ENCODE data around the gene CCL26.

CCL26 gene

GRCh38 chr7:75819711-75820110, 47.7 kb upstream of the CCL26 start (continued):
- TF ChIP-seq, protein P1, sequence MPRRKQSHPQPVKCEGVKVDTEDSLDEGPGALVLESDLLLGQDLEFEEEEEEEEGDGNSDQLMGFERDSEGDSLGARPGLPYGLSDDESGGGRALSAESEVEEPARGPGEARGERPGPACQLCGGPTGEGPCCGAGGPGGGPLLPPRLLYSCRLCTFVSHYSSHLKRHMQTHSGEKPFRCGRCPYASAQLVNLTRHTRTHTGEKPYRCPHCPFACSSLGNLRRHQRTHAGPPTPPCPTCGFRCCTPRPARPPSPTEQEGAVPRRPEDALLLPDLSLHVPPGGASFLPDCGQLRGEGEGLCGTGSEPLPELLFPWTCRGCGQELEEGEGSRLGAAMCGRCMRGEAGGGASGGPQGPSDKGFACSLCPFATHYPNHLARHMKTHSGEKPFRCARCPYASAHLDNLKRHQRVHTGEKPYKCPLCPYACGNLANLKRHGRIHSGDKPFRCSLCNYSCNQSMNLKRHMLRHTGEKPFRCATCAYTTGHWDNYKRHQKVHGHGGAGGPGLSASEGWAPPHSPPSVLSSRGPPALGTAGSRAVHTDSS (tag by site-specific recombination; IDR thresholded peaks at IDR 0.05), result peak; percentile 73
- 0 out of 2 replicates have a peak, but pooled peaks have one; percentile 23 for TF ChIP-seq ZNF366 (tag by site-specific recombination; conservative IDR thresholded peaks at IDR 0.05)

GRCh38 chr7:75818472-75818871, 46.5 kb upstream of the CCL26 start:
- no peaks in the 10 kb centered on the region for H3K36me3 ChIP-seq (ENCODE audit: control insufficient read depth in 2 of 2, insufficient read depth in 1 of 2, low read length in 2 of 2)
- no peaks in the 10 kb centered on the region for H3K4me1 ChIP-seq (ENCODE audit: control insufficient read depth, insufficient read depth, low read length)
- no peaks in the 10 kb centered on the region for H3K9me3 ChIP-seq (ENCODE audit: control insufficient read depth, insufficient read depth, low read depth, low read length)
- POLR2A ChIA-PET, result no interaction called here
- H3K4me3 ChIP-seq (ENCODE audit: low read depth, low read length), result no peak overlapping the region
- CTCF ChIA-PET, result interaction anchor here (0.6 to 0.7 kb wide), 2 partner anchors 56 to 266 kb away, joined by 3 to 6 read pairs; no protein-coding TSS in a partner anchor
- no peak overlapping the region for H3K27ac ChIP-seq (ENCODE audit: extremely low read depth, low read depth, low read length)
- TF ChIP-seq ZNF792 (tag by site-specific recombination; IDR thresholded peaks at IDR 0.05) (no peak), GLI4 (tag by site-specific recombination; IDR thresholded peaks at IDR 0.05) (no peak), ZNF660 (tag by site-specific recombination; IDR thresholded peaks at IDR 0.05) (no peak), REPIN1 (tag by site-specific recombination; IDR thresholded peaks at IDR 0.05; ENCODE audit: low read depth) (no peak), ZNF214 (tag by site-specific recombination; IDR thresholded peaks at IDR 0.05; ENCODE audit: borderline replicate concordance) (no peak), ZNF239 (tag by site-specific recombination; IDR thresholded peaks at IDR 0.05) (no peak), ZEB2 (tag by site-specific recombination; IDR thresholded peaks at IDR 0.05) (no peak), ZBTB21 (tag by site-specific recombination; IDR thresholded peaks at IDR 0.05) (no peak), ZNF426 (tag by site-specific recombination; IDR thresholded peaks at IDR 0.05) (no peak), ZNF202 (tag by site-specific recombination; IDR thresholded peaks at IDR 0.05; ENCODE audit: borderline replicate concordance) (no peak), ZNF292 (tag by site-specific recombination; IDR thresholded peaks at IDR 0.05; ENCODE audit: borderline replicate concordance, low read depth) (no peak), ZNF169 (tag by site-specific recombination; IDR thresholded peaks at IDR 0.05) (no peak), ZNF133 (tag by site-specific recombination; IDR thresholded peaks at IDR 0.05) (no peak), ZNF830 (tag by site-specific recombination; IDR thresholded peaks at IDR 0.05; ENCODE audit: low read depth) (no peak), FEZF1 (tag by site-specific recombination; IDR thresholded peaks at IDR 0.05) (no peak), ZNF391 (tag by site-specific recombination; IDR thresholded peaks at IDR 0.05; ENCODE audit: borderline replicate concordance, low read depth) (no peak)
- TF ChIP-seq, protein P2, sequence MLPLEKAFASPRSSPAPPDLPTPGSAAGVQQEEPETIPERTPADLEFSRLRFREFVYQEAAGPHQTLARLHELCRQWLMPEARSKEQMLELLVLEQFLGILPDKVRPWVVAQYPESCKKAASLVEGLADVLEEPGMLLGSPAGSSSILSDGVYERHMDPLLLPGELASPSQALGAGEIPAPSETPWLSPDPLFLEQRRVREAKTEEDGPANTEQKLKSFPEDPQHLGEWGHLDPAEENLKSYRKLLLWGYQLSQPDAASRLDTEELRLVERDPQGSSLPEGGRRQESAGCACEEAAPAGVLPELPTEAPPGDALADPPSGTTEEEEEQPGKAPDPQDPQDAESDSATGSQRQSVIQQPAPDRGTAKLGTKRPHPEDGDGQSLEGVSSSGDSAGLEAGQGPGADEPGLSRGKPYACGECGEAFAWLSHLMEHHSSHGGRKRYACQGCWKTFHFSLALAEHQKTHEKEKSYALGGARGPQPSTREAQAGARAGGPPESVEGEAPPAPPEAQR (tag by site-specific recombination; IDR thresholded peaks at IDR 0.05), result no peak
- TF ChIP-seq, protein P3, sequence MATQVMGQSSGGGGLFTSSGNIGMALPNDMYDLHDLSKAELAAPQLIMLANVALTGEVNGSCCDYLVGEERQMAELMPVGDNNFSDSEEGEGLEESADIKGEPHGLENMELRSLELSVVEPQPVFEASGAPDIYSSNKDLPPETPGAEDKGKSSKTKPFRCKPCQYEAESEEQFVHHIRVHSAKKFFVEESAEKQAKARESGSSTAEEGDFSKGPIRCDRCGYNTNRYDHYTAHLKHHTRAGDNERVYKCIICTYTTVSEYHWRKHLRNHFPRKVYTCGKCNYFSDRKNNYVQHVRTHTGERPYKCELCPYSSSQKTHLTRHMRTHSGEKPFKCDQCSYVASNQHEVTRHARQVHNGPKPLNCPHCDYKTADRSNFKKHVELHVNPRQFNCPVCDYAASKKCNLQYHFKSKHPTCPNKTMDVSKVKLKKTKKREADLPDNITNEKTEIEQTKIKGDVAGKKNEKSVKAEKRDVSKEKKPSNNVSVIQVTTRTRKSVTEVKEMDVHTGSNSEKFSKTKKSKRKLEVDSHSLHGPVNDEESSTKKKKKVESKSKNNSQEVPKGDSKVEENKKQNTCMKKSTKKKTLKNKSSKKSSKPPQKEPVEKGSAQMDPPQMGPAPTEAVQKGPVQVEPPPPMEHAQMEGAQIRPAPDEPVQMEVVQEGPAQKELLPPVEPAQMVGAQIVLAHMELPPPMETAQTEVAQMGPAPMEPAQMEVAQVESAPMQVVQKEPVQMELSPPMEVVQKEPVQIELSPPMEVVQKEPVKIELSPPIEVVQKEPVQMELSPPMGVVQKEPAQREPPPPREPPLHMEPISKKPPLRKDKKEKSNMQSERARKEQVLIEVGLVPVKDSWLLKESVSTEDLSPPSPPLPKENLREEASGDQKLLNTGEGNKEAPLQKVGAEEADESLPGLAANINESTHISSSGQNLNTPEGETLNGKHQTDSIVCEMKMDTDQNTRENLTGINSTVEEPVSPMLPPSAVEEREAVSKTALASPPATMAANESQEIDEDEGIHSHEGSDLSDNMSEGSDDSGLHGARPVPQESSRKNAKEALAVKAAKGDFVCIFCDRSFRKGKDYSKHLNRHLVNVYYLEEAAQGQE (tag by site-specific recombination; IDR thresholded peaks at IDR 0.05), result no peak

All from HEK293 (cell line).